A549 (cell line): Measurements from ENCODE around the gene SEPTIN3.

ENCODE experiments used
- CBX2 ChIP-seq: fragments of 200-600 bp; sonication (generic); IDR thresholded peaks from 2 replicates; pipeline ENCODE4 v1.6.1; 2016; ENCODE audit warnings: low read depth, mild to moderate bottlenecking, borderline replicate concordance
- CTCF ChIP-seq: fragments of >200 bp; sonication (Bioruptor Twin); formaldehyde crosslinking; IDR thresholded peaks from 3 replicates; pipeline ENCODE4 v1.5.1; 2016
- ELK1 ChIP-seq: fragments of 150-350 bp; IDR thresholded peaks from 2 replicates; pipeline ENCODE4 v1.6.1; 2014; ENCODE audit warnings: low read depth, mild to moderate bottlenecking, low read length
- KDM1A ChIP-seq: fragments of 200-600 bp; sonication (generic); IDR thresholded peaks from 2 replicates; pipeline ENCODE4 v1.6.1; 2016; ENCODE audit warnings: low read depth, mild to moderate bottlenecking
- MAFK ChIP-seq: fragments of 450-650 bp; IDR thresholded peaks from 2 replicates; pipeline ENCODE4 v1.6.1; 2014; ENCODE audit not compliant: partially characterized antibody
- POLR2A ChIP-seq: IDR thresholded peaks from 2 replicates; pipeline ENCODE4 v1.6.1; 2012; ENCODE audit warnings: mild to moderate bottlenecking, low read length
- REST ChIP-seq: fragments of 200-600 bp; sonication (generic); IDR thresholded peaks from 2 replicates; pipeline ENCODE4 v1.6.1; 2016; ENCODE audit warnings: antibody characterized with exemption, mild to moderate bottlenecking, moderate library complexity
- SMC3 ChIP-seq: fragments of >200 bp; sonication (Bioruptor Twin); formaldehyde crosslinking; IDR thresholded peaks from 3 replicates; pipeline ENCODE4 v1.6.1; 2018; ENCODE audit warnings: inconsistent platforms
- TP53 ChIP-seq: fragments of 250-450 bp; sonication (Bioruptor Pico); IDR thresholded peaks from 2 replicates; pipeline ENCODE4 v1.5.0; 2021; ENCODE audit warnings: mild to moderate bottlenecking, moderate library complexity

- TF ChIP-seq ELK1 = no peak
- TF ChIP-seq CTCF = no peak
- TF ChIP-seq KDM1A = no peak
- no peak for TF ChIP-seq SMC3
- TF ChIP-seq POLR2A = no peak
- TF ChIP-seq REST = no peak
- no peak for TF ChIP-seq TP53 (CRISPR knock-in tag)
- no peak for TF ChIP-seq CBX2
- no peak for TF ChIP-seq MAFK
Observed at GRCh38 chr22:41996826-41997225, 27.6 kb downstream of the SEPTIN3 start.
